ENCODE data around the gene HAS3. TPM values are rescaled to one million over a fixed set of nuclear protein-coding genes. Genes with fewer than 3 reads are reported as not detected.

The HAS3 gene
- total RNA-seq, 1 experiment from 2014 or later = 100 TPM

DNA sequence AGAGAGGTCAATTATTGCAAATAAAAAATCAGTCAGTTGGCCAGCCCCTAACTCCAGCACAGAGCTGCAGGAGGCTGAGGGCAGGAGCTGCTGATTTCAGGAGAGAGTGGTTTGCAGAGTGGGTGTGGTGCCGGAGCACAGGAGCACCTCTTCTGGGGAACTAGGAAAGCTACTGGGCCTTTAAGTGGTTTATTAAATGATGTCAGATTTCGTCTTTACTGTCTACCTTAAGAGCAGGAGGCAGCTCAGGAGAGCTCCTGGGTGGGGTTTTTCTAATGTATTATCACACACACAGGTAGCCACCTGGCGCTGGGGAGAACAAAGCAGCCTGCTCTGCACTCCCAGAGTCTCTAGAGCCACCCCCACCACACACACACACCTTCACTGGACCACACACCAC, 11.5 kb upstream of the HAS3 start:
- H3K9ac ChIP-seq (ENCODE audit: extremely low read depth, insufficient read length, low read length) = no peak overlapping the region

More for the DNA sequence above, 11.5 kb upstream of the HAS3 start:
- TF ChIP-seq, protein P1, sequence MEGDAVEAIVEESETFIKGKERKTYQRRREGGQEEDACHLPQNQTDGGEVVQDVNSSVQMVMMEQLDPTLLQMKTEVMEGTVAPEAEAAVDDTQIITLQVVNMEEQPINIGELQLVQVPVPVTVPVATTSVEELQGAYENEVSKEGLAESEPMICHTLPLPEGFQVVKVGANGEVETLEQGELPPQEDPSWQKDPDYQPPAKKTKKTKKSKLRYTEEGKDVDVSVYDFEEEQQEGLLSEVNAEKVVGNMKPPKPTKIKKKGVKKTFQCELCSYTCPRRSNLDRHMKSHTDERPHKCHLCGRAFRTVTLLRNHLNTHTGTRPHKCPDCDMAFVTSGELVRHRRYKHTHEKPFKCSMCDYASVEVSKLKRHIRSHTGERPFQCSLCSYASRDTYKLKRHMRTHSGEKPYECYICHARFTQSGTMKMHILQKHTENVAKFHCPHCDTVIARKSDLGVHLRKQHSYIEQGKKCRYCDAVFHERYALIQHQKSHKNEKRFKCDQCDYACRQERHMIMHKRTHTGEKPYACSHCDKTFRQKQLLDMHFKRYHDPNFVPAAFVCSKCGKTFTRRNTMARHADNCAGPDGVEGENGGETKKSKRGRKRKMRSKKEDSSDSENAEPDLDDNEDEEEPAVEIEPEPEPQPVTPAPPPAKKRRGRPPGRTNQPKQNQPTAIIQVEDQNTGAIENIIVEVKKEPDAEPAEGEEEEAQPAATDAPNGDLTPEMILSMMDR (conservative IDR thresholded peaks at IDR 0.05) = no peak
- Histone ChIP-seq H3K27ac (ENCODE audit: insufficient read length, low read depth, low read length) (no peak overlapping the region), H2AK5ac (ENCODE audit: insufficient read length, low read length) (no peak overlapping the region), H3K23ac (ENCODE audit: insufficient read length, low read depth, low read length) (no peak overlapping the region), H3K14ac (ENCODE audit: insufficient read depth, low read length) (no peak overlapping the region), H3K18ac (ENCODE audit: insufficient read length, low read depth, low read length) (no peak overlapping the region), H3K4me1 (ENCODE audit: insufficient read depth, low read length) (peaks cover 12% of the 10 kb centered on the region; the same call in 1 of the 2 replicates), H3K4me2 (ENCODE audit: insufficient read depth, insufficient read length, low read length) (no peak overlapping the region), H3K23me2 (ENCODE audit: insufficient read length, low read depth, low read length, poor library complexity, severe bottlenecking) (no peaks in the 10 kb centered on the region), H3K9me3 (ENCODE audit: control insufficient read depth, low read depth, low read length) (no peaks in the 10 kb centered on the region), H3K27me3 (ENCODE audit: insufficient read depth, low read length) (no peaks in the 10 kb centered on the region), H3T11ph (ENCODE audit: low read length) (no peak overlapping the region), H2BK15ac (ENCODE audit: low read depth, low read length) (no peak overlapping the region), H2BK120ac (ENCODE audit: low read depth, low read length, poor library complexity, severe bottlenecking) (no peak overlapping the region), H3K56ac (ENCODE audit: insufficient read length, low read depth, low read length) (no peak overlapping the region), H3K4ac (ENCODE audit: low read depth, low read length) (no peak overlapping the region), H4K8ac (replicated peaks; ENCODE audit: insufficient read length, low read depth, low read length) (no peak overlapping the region), H2BK12ac (ENCODE audit: insufficient read length, low read depth, low read length) (no peak overlapping the region), H2BK5ac (ENCODE audit: insufficient read length, low read length) (no peak overlapping the region), H3K79me1 (ENCODE audit: insufficient read depth, low read depth, low read length, poor library complexity, severe bottlenecking) (no peaks in the 10 kb centered on the region), H4K91ac (ENCODE audit: insufficient read length, low read depth, low read length) (no peak overlapping the region), H4K5ac (ENCODE audit: insufficient read length, low read depth, low read length) (no peak overlapping the region), H4K20me1 (ENCODE audit: control insufficient read depth, insufficient read depth, insufficient read length) (no peaks in the 10 kb centered on the region), H2AFZ (ENCODE audit: low read length) (no peak overlapping the region), H2BK20ac (ENCODE audit: low read depth, low read length, poor library complexity, severe bottlenecking) (no peak overlapping the region), H3K79me2 (ENCODE audit: insufficient read depth, low read length) (no peaks in the 10 kb centered on the region)
- peak overlapping the region in 2 of 3 experiments; percentile 61 to 72; a peak in 4 of 7 replicates for H3K27ac Mint-ChIP-seq
- H3K27me3 Mint-ChIP-seq (ENCODE audit: low read depth) = no peaks in the 10 kb centered on the region
- no peaks in the 10 kb centered on the region for H3K9me3 Mint-ChIP-seq
- WGBS (ENCODE audit: extremely low coverage, insufficient read length, low lambda C conversion rate) = no CpG with 5 or more reads among the region's 3 CpGs
- peaks cover 32 to 34% of the 10 kb centered on the region in 2 experiments for H3K4me1 Mint-ChIP-seq
- H3K36me3 Mint-ChIP-seq (ENCODE audit: insufficient read depth in 1 of 3, low read depth in 3 of 3) = no peaks in the 10 kb centered on the region
- no peak overlapping the region for H3K4me3 Mint-ChIP-seq
- DNase-seq = no peak

Data from H9 (cell line).